ENCODE measurements around the gene SHF. TPM values are rescaled to one million over a fixed set of nuclear protein-coding genes. Genes with fewer than 3 reads are reported as not detected.

SHF gene
- total RNA-seq, 1 experiment from 2014 or later: 21.7 TPM

GRCh38 chr15:45182996-45183395 is 4.8 kb downstream of the SHF start:
- Histone ChIP-seq H3K79me2 (ENCODE audit: insufficient read depth, low read length) (peaks cover 3% of the 10 kb centered on the region; the same call in 1 of the 2 replicates), H3K23ac (ENCODE audit: insufficient read length, low read depth, low read length) (no peak overlapping the region), H3K27ac (ENCODE audit: insufficient read length, low read depth, low read length) (no peak overlapping the region), H2BK5ac (ENCODE audit: insufficient read length, low read length) (no peak overlapping the region), H3K4ac (ENCODE audit: low read depth, low read length) (no peak overlapping the region), H4K5ac (ENCODE audit: insufficient read length, low read depth, low read length) (no peak overlapping the region), H2AFZ (ENCODE audit: low read length) (no peak overlapping the region), H3T11ph (ENCODE audit: low read length) (no peak overlapping the region), H3K9ac (ENCODE audit: extremely low read depth, insufficient read length, low read length) (no peak overlapping the region), H2BK120ac (ENCODE audit: low read depth, low read length, poor library complexity, severe bottlenecking) (no peak overlapping the region), H2BK20ac (ENCODE audit: low read depth, low read length, poor library complexity, severe bottlenecking) (no peak overlapping the region), H3K18ac (ENCODE audit: insufficient read length, low read depth, low read length) (no peak overlapping the region), H4K20me1 (ENCODE audit: control insufficient read depth, insufficient read depth, insufficient read length) (no peaks in the 10 kb centered on the region), H2AK5ac (ENCODE audit: insufficient read length, low read length) (no peak overlapping the region), H4K8ac (replicated peaks; ENCODE audit: insufficient read length, low read depth, low read length) (no peak overlapping the region), H2BK15ac (ENCODE audit: low read depth, low read length) (no peak overlapping the region), H3K4me1 (ENCODE audit: insufficient read depth, low read length) (peaks cover 21% of the 10 kb centered on the region), H3K23me2 (ENCODE audit: insufficient read length, low read depth, low read length, poor library complexity, severe bottlenecking) (no peaks in the 10 kb centered on the region), H4K91ac (ENCODE audit: insufficient read length, low read depth, low read length) (no peak overlapping the region), H3K56ac (ENCODE audit: insufficient read length, low read depth, low read length) (no peak overlapping the region), H3K14ac (ENCODE audit: insufficient read depth, low read length) (no peak overlapping the region), H2BK12ac (ENCODE audit: insufficient read length, low read depth, low read length) (no peak overlapping the region), H3K4me2 (ENCODE audit: insufficient read depth, insufficient read length, low read length) (peak overlapping the region; percentile 13), H3K27me3 (ENCODE audit: insufficient read depth, low read length) (no peaks in the 10 kb centered on the region), H3K79me1 (ENCODE audit: insufficient read depth, low read depth, low read length, poor library complexity, severe bottlenecking) (peaks cover 13% of the 10 kb centered on the region), H3K9me3 (ENCODE audit: control insufficient read depth, low read depth, low read length) (no peaks in the 10 kb centered on the region)
- H3K36me3 Mint-ChIP-seq (ENCODE audit: insufficient read depth in 1 of 3, low read depth in 3 of 3): peaks cover 5 to 15% (median 5%) of the 10 kb centered on the region in 3 experiments; a peak in 4 of 7 replicates
- TF ChIP-seq CTCF (conservative IDR thresholded peaks at IDR 0.05): no peak
- peak overlapping the region; percentile 40 to 53; a peak in 3 of 5 replicates for H3K4me3 Mint-ChIP-seq
- H3K9me3 Mint-ChIP-seq: no peaks in the 10 kb centered on the region; a peak in 2 of 5 replicates
- no CpG with 5 or more reads among the region's 1 CpG for WGBS (ENCODE audit: extremely low coverage, insufficient read length, low lambda C conversion rate)
- peak; percentile 61 for DNase-seq
- peaks cover 6% of the 10 kb centered on the region for H3K27me3 Mint-ChIP-seq (ENCODE audit: low read depth)
- H3K27ac Mint-ChIP-seq: peak overlapping the region in 2 of 3 experiments; percentile 10 to 87; a peak in 2 of 7 replicates
- peaks cover 56 to 57% of the 10 kb centered on the region in 2 experiments for H3K4me1 Mint-ChIP-seq
